Activated T-helper 17 cell treated with anti-CD3 and anti-CD28 coated beads, Interleukin-2, amount 50 U/mL, for 72 hours (primary cell): ENCODE data around the gene PLA2G1B. TPM values are rescaled to one million over a fixed set of nuclear protein-coding genes. Genes with fewer than 3 reads are reported as not detected.

Source experiments
- ATAC-seq: fragments of 150-1000 bp; cut with Tn5 transposase; replicated peaks from 2 replicates; pipeline ENCODE4 v1.10.0; 2021; ENCODE audit warnings: mild to moderate bottlenecking, moderate library complexity
- H3K27ac Mint-ChIP-seq: one replicate; pipeline ENCODE4 v1.8.0; 2022; ENCODE audit warnings: mixed read lengths
- H3K27me3 Mint-ChIP-seq: one replicate; pipeline ENCODE4 v1.8.0; 2022; ENCODE audit warnings: mixed read lengths
- H3K36me3 Mint-ChIP-seq: one replicate; pipeline ENCODE4 v1.8.0; 2022; ENCODE audit warnings: low read depth, mild to moderate bottlenecking, mixed read lengths
- H3K4me1 Mint-ChIP-seq: one replicate; pipeline ENCODE4 v1.8.0; 2022; ENCODE audit warnings: mixed read lengths
- H3K4me3 Mint-ChIP-seq: one replicate; pipeline ENCODE4 v1.8.0; 2022; ENCODE audit warnings: mild to moderate bottlenecking, mixed read lengths
- H3K9me3 Mint-ChIP-seq: one replicate; pipeline ENCODE4 v1.8.0; 2022; ENCODE audit warnings: mixed read lengths
- total RNA-seq, 2 donors: library from RNA; stranded (reverse); gene quantifications; one replicate each; pipeline ENCODE4 v1.2.3, GENCODE V29; 2022

Gene PLA2G1B
- total RNA-seq, 2 donors from 2014 or later, result not detected

DNA sequence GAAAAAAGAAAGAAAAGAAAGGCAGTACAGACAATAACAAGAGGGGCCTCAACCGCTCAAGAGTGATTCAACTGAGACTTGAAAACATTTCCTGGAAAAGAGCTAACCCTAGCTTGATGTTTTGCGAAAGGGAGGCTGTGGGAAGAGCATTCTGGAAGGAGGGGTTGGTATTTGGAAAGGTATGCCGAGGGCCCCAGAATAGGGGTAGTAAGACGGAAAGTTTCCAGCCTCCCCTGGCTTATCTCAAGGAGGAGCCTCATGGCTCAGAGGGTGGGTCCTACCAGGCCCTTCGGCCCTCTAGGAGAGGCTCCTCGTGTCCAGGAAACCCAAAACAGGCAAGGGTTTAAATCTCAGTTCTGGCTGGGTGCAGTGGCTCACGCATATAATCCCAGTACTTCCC lies 44.3 kb downstream of the PLA2G1B start:
- no peaks in the 10 kb centered on the region for H3K27me3 Mint-ChIP-seq
- H3K9me3 Mint-ChIP-seq, result no peaks in the 10 kb centered on the region
- H3K4me1 Mint-ChIP-seq, result no peaks in the 10 kb centered on the region
- H3K36me3 Mint-ChIP-seq, result no peaks in the 10 kb centered on the region
- ATAC-seq, result no peak
- H3K27ac Mint-ChIP-seq, result peak overlapping the region; percentile 15
- H3K4me3 Mint-ChIP-seq, result no peak overlapping the region

DNA sequence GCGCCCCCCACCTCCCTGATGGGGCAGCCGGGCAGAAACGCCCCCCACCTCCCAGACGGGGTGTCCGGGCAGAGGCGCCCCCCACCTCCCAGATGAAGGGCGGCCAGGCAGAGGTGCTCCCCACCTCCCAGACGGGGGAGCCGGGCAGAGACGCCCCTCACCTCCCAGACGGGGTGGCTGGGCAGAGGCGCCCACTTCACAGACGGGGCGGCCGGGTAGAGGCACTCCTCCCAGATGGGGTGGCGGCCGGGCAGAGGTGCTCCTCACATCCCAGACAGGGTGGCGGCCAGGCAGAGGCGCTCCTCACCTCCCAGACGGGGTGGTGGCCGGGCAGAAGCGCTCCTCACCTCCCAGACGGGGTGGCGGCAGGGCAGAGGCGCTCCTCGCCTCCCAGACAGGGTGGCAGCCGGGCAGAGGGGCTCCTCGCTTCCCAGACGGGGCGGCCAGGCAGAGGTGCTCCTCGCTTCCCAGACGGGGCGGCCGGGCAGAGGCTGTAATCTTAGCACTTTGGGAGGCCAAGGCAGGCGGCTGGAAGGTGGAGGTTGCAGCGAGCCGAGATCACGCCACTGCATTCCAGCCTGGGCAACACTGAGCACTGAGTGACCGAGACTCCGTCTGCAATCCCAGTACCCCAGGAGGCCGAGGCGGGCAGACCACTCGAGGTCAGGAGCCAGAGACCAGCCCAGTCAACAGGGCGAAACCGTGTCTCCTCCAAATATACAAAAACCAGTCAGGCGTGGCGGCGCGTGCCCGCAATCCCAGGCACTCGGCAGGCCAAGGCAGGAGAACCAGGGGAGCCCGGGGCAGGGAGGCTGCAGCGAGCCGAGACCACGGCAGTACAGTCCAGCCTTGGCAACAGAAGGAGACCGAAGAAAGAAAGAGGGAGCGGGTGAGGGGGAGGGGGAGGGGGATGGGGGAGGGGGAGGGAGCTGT lies 49.2 kb downstream of the PLA2G1B start:
- no peak for ATAC-seq
- Mint-ChIP-seq H3K4me1 (no peaks in the 10 kb centered on the region), H3K9me3 (no peaks in the 10 kb centered on the region), H3K36me3 (no peaks in the 10 kb centered on the region), H3K27ac (no peak overlapping the region), H3K4me3 (no peak overlapping the region), H3K27me3 (no peaks in the 10 kb centered on the region)

DNA sequence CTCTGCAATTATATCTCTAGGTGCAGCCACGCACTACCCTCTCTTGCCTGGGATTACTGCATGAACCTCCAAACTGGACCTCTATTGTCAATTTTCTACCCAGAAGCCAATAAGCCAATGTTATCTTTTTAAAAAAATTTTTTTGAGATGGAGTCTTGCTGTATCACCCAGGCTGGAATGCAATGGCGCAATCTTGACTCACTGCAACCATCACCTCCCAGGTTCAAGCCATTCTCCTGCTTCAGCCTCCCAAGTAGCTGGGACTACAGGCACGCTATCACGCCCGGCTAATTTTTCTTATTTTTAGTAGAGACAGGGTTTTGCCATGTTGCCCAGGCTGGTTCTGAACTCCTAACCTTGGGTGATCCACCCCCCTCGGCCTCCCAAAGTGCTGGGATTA lies 50.8 kb downstream of the PLA2G1B start:
- Mint-ChIP-seq H3K4me1 (no peaks in the 10 kb centered on the region), H3K9me3 (no peaks in the 10 kb centered on the region)
- no peak for ATAC-seq

More for the DNA sequence above, 50.8 kb downstream of the PLA2G1B start:
- Mint-ChIP-seq H3K36me3 (no peaks in the 10 kb centered on the region), H3K4me3 (no peak overlapping the region), H3K27ac (no peak overlapping the region), H3K27me3 (no peaks in the 10 kb centered on the region)

Other genes starting within 250 kb of the PLA2G1B start
- 10 to 100 TPM; 43.8 to 76.4 TPM for gene RAB35, start 211.0 kb downstream of the PLA2G1B start, total RNA-seq
- gene GCN1, start 133.1 kb downstream of the PLA2G1B start, total RNA-seq, result 100 to 1,000 TPM in 1 of 2 donors, 10 to 100 TPM in 1; 94.4 to 177 TPM
- 1,000 to 10,000 TPM; 3,687 to 4,380 TPM for gene RPLP0, start 126.7 kb downstream of the PLA2G1B start, total RNA-seq
- 10 to 100 TPM; 44.8 to 65.5 TPM for gene PXN, start 62.0 kb downstream of the PLA2G1B start, total RNA-seq
- gene RNU4-2, start 35.9 kb downstream of the PLA2G1B start, total RNA-seq, result 1,000 to 10,000 TPM; 2,951 to 6,256 TPM
- gene RNU4-1, start 34.5 kb downstream of the PLA2G1B start, total RNA-seq, result 1,000 to 10,000 TPM; 2,108 to 2,470 TPM
- gene SIRT4, start 25.5 kb downstream of the PLA2G1B start, total RNA-seq, result 1 to 10 TPM; 3.1 to 4.1 TPM
- under 1 TPM in 1 of 2 donors, not detected in 1; 0.24 TPM for gene MSI1, start 41.4 kb upstream of the PLA2G1B start, total RNA-seq
- 100 to 1,000 TPM; 291 to 437 TPM for gene COX6A1, start 110.3 kb upstream of the PLA2G1B start, total RNA-seq
- gene TRIAP1, start 118.6 kb upstream of the PLA2G1B start, total RNA-seq, result 10 to 100 TPM; 31.8 to 58.6 TPM
- 10 to 100 TPM; 33.2 to 41.3 TPM for gene GATC, start 118.7 kb upstream of the PLA2G1B start, total RNA-seq
- 100 to 1,000 TPM; 138 to 246 TPM for gene SRSF9, start 142.0 kb upstream of the PLA2G1B start, total RNA-seq
- gene DYNLL1, start 168.3 kb upstream of the PLA2G1B start, total RNA-seq, result 100 to 1,000 TPM in 1 of 2 donors, 10 to 100 TPM in 1; 69.2 to 197 TPM
- 10 to 100 TPM; 17.2 to 21.8 TPM for gene COQ5, start 201.4 kb upstream of the PLA2G1B start, total RNA-seq
- 100 to 1,000 TPM; 182 to 212 TPM for gene RNF10, start 206.6 kb upstream of the PLA2G1B start, total RNA-seq